Measurements from ENCODE around the gene NAPG.
"Not testable (repeated sequence)": the region's sequence is repeated elsewhere in the genome, so short reads cannot be mapped to it uniquely, and the experiment has no call there.

DNA sequence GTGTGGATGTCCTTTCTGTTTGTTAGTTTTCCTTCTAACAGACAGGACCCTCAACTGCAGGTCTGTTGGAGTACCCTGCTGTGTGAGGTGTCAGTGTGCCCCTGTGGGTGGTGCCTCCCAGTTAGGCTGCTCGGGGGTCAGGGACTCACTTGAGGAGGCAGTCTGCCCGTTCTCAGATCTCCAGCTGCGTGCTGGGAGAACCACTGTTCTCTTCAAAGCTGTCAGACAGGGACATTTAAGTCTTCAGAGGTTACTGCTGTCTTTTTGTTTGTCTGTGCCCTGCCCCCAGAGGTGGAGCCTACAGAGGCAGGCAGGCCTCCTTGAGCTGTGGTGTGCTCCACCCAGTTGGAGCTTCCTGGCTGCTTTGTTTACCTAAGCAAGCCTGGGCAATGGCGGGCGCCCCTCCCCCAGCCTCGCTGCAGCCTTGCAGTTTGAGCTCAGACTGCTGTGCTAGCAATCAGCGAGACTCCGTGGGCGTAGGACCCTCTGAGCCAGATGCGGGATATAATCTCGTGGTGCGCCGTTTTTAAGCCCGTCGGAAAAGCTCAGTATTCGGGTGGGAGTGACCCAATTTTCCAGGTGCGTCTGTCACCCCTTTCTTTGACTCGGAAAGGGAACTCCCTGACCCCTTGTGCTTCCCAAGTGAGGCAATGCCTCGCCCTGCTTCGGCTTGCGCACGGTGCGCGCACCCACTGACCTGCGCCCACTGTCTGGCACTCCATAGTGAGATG is 52.2 kb downstream of the NAPG start:
- TF ChIP-seq IRF2 (CRISPR knock-in tag; IDR thresholded peaks at IDR 0.05; ENCODE audit: borderline replicate concordance, low read depth); CTCF (IDR thresholded peaks at IDR 0.05); ZNF263 (CRISPR knock-in tag; IDR thresholded peaks at IDR 0.05; ENCODE audit: low read depth); SMAD3 (CRISPR knock-in tag; IDR thresholded peaks at IDR 0.05; ENCODE audit: borderline replicate concordance); ATF2 (CRISPR knock-in tag; IDR thresholded peaks at IDR 0.05; ENCODE audit: borderline replicate concordance, low read depth); ATF1 (CRISPR knock-in tag; IDR thresholded peaks at IDR 0.05); GTF2I (CRISPR knock-in tag; conservative IDR thresholded peaks at IDR 0.05); NFATC4 (CRISPR knock-in tag; IDR thresholded peaks at IDR 0.05); ARID4B (CRISPR knock-in tag; IDR thresholded peaks at IDR 0.05; ENCODE audit: borderline replicate concordance); E2F4 (CRISPR knock-in tag; IDR thresholded peaks at IDR 0.05; ENCODE audit: borderline replicate concordance, low read depth); SMAD4 (CRISPR knock-in tag; IDR thresholded peaks at IDR 0.05); CREB1 (CRISPR knock-in tag; IDR thresholded peaks at IDR 0.05); ESRRA (CRISPR knock-in tag; IDR thresholded peaks at IDR 0.05; ENCODE audit: borderline replicate concordance): not testable (repeated sequence)
- TF ChIP-seq, protein P1, sequence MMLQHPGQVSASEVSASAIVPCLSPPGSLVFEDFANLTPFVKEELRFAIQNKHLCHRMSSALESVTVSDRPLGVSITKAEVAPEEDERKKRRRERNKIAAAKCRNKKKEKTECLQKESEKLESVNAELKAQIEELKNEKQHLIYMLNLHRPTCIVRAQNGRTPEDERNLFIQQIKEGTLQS (CRISPR knock-in tag; conservative IDR thresholded peaks at IDR 0.05), result not testable (repeated sequence)
